Measurements from ENCODE around the gene HEPH. TPM values are rescaled to one million over a fixed set of nuclear protein-coding genes. Genes with fewer than 3 reads are reported as not detected.

HEPH gene
- total RNA-seq, 1 donor = 52.8 TPM

DNA sequence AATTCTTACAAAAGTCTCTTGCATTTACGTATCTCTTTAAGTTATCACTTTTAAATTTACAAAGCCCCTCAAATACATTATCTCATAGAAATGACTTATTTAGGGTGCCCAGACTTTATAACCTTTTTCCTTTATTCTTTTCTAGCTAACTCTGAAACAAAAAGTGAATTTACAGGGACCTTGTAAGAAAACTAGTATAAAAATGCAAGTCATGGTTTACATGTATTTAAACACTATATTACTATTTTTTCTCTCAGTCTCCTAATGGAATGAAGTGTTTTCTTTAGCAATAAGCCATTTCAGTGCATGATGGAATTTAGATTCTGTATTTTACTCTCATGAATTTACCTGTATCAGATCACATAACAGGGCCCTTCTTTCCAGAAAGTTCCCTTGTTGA lies 14.5 kb upstream of the HEPH start:
- TF ChIP-seq, protein P1, sequence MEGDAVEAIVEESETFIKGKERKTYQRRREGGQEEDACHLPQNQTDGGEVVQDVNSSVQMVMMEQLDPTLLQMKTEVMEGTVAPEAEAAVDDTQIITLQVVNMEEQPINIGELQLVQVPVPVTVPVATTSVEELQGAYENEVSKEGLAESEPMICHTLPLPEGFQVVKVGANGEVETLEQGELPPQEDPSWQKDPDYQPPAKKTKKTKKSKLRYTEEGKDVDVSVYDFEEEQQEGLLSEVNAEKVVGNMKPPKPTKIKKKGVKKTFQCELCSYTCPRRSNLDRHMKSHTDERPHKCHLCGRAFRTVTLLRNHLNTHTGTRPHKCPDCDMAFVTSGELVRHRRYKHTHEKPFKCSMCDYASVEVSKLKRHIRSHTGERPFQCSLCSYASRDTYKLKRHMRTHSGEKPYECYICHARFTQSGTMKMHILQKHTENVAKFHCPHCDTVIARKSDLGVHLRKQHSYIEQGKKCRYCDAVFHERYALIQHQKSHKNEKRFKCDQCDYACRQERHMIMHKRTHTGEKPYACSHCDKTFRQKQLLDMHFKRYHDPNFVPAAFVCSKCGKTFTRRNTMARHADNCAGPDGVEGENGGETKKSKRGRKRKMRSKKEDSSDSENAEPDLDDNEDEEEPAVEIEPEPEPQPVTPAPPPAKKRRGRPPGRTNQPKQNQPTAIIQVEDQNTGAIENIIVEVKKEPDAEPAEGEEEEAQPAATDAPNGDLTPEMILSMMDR (IDR thresholded peaks at IDR 0.05; ENCODE audit: insufficient read depth, low read length) = no peak
- DNase-seq (ENCODE audit: low read depth) = no peak
- no peak overlapping the region for H3K4me3 ChIP-seq (ENCODE audit: low read depth, low read length)

DNA sequence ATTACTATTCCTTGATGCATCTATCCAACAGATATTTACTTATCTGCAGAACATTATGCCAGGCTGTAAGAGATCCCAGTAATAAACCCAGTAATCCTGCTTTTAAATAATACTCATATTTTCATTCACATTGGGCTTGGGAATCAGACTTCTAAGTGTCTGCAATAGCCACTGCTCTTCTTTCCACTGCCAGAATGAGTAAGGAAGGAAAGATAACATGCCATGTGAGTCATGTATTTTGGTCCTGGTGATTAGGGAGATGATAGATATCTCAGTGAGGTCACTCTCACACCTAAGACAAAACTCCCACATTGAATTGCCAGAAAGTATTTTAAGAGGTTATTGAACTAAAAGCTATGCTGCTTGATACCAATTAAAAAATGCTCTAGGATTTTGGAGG lies 13.9 kb upstream of the HEPH start:
- no peak overlapping the region for H3K4me3 ChIP-seq (ENCODE audit: low read depth, low read length)
- peak; percentile 61 for DNase-seq (ENCODE audit: low read depth)
- TF ChIP-seq, protein P1 (IDR thresholded peaks at IDR 0.05; ENCODE audit: insufficient read depth, low read length) = no peak

DNA sequence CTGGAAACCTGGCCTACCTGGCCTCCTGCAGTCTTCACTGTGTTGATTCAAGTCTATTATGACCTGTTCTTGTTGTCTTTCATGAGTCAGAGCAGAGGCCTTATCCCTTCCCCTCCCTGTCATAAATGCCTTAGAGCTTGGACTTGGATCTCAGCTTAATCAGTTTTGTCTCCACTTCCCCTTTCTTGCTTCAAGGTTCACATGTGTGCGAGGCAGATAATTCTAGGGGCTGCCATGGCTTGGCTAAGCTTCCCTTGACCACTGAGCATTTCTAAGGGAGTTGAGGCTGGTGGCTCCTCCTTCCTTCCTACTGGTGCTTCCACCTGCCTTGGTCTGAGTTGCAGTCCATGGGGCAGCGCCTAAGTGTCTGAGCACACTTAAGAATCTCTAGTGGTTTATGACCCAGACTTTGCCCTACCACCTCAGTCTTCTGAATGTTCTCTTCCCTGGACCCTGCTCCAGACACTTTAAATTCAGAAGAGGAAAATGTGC lies 1.7 kb upstream of the HEPH start:
- TF ChIP-seq, protein P1 (IDR thresholded peaks at IDR 0.05; ENCODE audit: insufficient read depth, low read length) = no peak
- no peak for DNase-seq (ENCODE audit: low read depth)

DNA sequence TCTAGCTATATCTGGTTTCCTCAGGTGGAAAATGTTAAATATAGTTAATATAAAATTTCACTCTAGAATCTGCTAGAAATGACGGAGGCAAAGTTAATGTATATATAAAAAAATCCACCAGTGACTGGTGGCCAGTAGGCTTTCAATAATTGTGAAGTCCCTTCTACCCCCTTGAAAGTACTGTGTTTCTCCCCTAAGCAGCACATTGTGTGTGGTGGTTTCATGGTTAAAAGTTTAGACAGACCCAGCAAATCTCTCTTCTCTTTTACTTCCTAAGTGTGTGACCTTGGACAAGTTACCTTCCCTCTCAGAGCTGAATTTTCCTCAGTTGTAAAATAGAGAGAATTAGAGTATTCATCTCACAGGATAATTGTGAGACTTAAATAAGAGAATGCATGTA lies 600 bp upstream of the HEPH start:
- H3K4me3 ChIP-seq (ENCODE audit: low read depth, low read length) = no peak overlapping the region
- TF ChIP-seq, protein P1 (IDR thresholded peaks at IDR 0.05; ENCODE audit: insufficient read depth, low read length) = no peak
- DNase-seq (ENCODE audit: low read depth) = no peak

More for the DNA sequence above, 1.7 kb upstream of the HEPH start:
- H3K4me3 ChIP-seq (ENCODE audit: low read depth, low read length) = no peak overlapping the region

DNA sequence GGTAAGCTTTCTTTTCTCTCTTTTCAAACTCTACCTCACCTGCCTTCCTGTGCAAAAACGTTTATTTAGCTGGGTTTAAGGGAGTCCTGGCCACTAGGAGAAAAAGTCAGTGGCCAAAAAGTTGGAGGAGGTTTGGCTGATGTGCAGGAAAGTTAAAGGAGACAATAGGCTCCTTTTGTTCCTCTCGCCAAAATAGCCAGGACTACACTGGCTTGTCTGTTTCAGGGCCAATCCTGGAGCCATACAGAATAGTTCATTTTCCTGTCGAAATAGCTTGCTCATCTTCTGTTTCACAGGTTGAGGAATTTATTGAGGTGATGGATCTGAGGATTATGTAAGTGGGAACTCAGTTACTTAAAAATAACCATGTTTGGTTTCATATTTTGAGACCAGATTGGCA lies 423 bp downstream of the HEPH start:
- DNase-seq (ENCODE audit: low read depth) = peak; percentile 24
- peak overlapping the region; percentile 64 for H3K4me3 ChIP-seq (ENCODE audit: low read depth, low read length)
- TF ChIP-seq, protein P1 (IDR thresholded peaks at IDR 0.05; ENCODE audit: insufficient read depth, low read length) = no peak

DNA sequence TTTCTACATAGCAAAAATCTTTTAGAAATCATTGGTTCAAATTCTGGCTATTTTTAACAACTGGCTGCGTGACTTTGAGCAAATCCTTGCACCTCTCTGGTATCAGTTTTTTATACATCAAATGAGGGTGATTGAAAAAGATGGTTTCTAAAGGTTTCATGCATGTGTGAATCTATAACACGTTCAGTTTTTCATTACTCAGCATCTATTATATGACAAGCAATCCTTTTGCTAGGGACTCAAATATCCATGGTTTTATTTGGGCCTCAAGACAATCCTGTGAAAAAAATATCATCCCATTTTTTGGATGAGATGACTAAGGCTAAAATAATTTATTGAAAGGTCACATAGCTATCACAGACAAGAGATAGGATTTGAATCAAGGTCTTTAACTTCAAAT lies 884 bp downstream of the HEPH start:
- H3K4me3 ChIP-seq (ENCODE audit: low read depth, low read length) = peak overlapping the region; percentile 64

More for the DNA sequence above, 884 bp downstream of the HEPH start:
- DNase-seq (ENCODE audit: low read depth) = no peak
- TF ChIP-seq, protein P1 (IDR thresholded peaks at IDR 0.05; ENCODE audit: insufficient read depth, low read length) = no peak

Measured in fibroblast of the aortic adventitia (primary cell).